ENCODE data around the gene SRPK3. TPM values are rescaled to one million over a fixed set of nuclear protein-coding genes. Genes with fewer than 3 reads are reported as not detected.

SRPK3 gene
- total and polyA plus RNA-seq, 2 experiments from 2014 or later = 0.71 TPM; not detected in 1

- H3K27me3 ChIP-seq = no peaks in the 10 kb centered on the region
- H3K36me3 ChIP-seq = no peaks in the 10 kb centered on the region
- H3K9me3 ChIP-seq (ENCODE audit: low read depth) = no peaks in the 10 kb centered on the region
- no peak for DNase-seq (ENCODE audit: low read depth in 1 of 2, low spot score in 1 of 2)
- H3K4me1 ChIP-seq (ENCODE audit: low read depth) = no peaks in the 10 kb centered on the region
- no peak overlapping the region for H3K27ac ChIP-seq
- no peak for TF ChIP-seq CTCF (IDR thresholded peaks at IDR 0.05; ENCODE audit: low read depth, low read length)
- no peak overlapping the region for H3K4me3 ChIP-seq
These were observed 10.4 kb downstream of the SRPK3 start for GRCh38 chrX:153791104-153791852.

GRCh38 chrX:153792368-153792767 lies 11.5 kb downstream of the SRPK3 start:
- Histone ChIP-seq H3K9me3 (ENCODE audit: low read depth) (no peaks in the 10 kb centered on the region), H3K4me3 (no peak overlapping the region), H3K27me3 (no peaks in the 10 kb centered on the region), H3K36me3 (no peaks in the 10 kb centered on the region), H3K4me1 (ENCODE audit: low read depth) (no peaks in the 10 kb centered on the region), H3K27ac (no peak overlapping the region)
- DNase-seq (ENCODE audit: low read depth in 1 of 2, low spot score in 1 of 2) = no peak
- no peak for TF ChIP-seq CTCF (IDR thresholded peaks at IDR 0.05; ENCODE audit: low read depth, low read length)

GRCh38 chrX:153793291-153793690 lies 12.4 kb downstream of the SRPK3 start:
- Histone ChIP-seq H3K4me3 (peak overlapping the region; percentile 46), H3K36me3 (no peaks in the 10 kb centered on the region), H3K4me1 (ENCODE audit: low read depth) (no peaks in the 10 kb centered on the region), H3K9me3 (ENCODE audit: low read depth) (no peaks in the 10 kb centered on the region), H3K27ac (peak overlapping the region; percentile 93), H3K27me3 (no peaks in the 10 kb centered on the region)
- TF ChIP-seq CTCF (IDR thresholded peaks at IDR 0.05; ENCODE audit: low read depth, low read length) = no peak
- peak; percentile 2 to 5 for DNase-seq (ENCODE audit: low read depth in 1 of 2, low spot score in 1 of 2)

- peak; percentile 91 to 97 for DNase-seq (ENCODE audit: low read depth in 1 of 2, low spot score in 1 of 2)
- H3K36me3 ChIP-seq = no peaks in the 10 kb centered on the region
- peak within 1 kb of the TSS; percentile 93 for H3K27ac ChIP-seq
- TF ChIP-seq CTCF (IDR thresholded peaks at IDR 0.05; ENCODE audit: low read depth, low read length) = no peak
- H3K27me3 ChIP-seq = no peaks in the 10 kb centered on the region
- H3K9me3 ChIP-seq (ENCODE audit: low read depth) = no peaks in the 10 kb centered on the region
- H3K4me1 ChIP-seq (ENCODE audit: low read depth) = no peaks in the 10 kb centered on the region
- peak within 1 kb of the TSS; percentile 46 for H3K4me3 ChIP-seq
These were observed 13.4 kb downstream of the SRPK3 start, which contains the start of the genes IDH3G and SSR4 for GRCh38 chrX:153794018-153794896. Gene IDH3G, minus strand, starts transcription at chrX:153794375. Its CDS starts 49 bp downstream, at chrX:153794326. Gene SSR4, plus strand, starts transcription at chrX:153794668. Its CDS starts 20 bp downstream, at chrX:153794688.

- TF ChIP-seq CTCF (IDR thresholded peaks at IDR 0.05; ENCODE audit: low read depth, low read length) = no peak
- H3K27ac ChIP-seq = peak overlapping the region; percentile 93
These were observed 14.3 kb downstream of the SRPK3 start for GRCh38 chrX:153794897-153795816.

More at GRCh38 chrX:153794897-153795816, 14.3 kb downstream of the SRPK3 start:
- peak in 1 of 2 donors; percentile 13 for DNase-seq (ENCODE audit: low read depth in 1 of 2, low spot score in 1 of 2)
- Histone ChIP-seq H3K36me3 (no peaks in the 10 kb centered on the region), H3K9me3 (ENCODE audit: low read depth) (no peaks in the 10 kb centered on the region), H3K4me1 (ENCODE audit: low read depth) (no peaks in the 10 kb centered on the region), H3K4me3 (peak overlapping the region; percentile 46), H3K27me3 (no peaks in the 10 kb centered on the region)
